ENCODE data around the gene EXOC4.
"Not testable (repeated sequence)": the region's sequence is repeated elsewhere in the genome, so short reads cannot be mapped to it uniquely, and the experiment has no call there.

Gene EXOC4

GRCh38 chr7:133275446-133276095 lies 22.7 kb downstream of the EXOC4 start:
- DNase-seq (ENCODE audit: low spot score) = no peak

DNA sequence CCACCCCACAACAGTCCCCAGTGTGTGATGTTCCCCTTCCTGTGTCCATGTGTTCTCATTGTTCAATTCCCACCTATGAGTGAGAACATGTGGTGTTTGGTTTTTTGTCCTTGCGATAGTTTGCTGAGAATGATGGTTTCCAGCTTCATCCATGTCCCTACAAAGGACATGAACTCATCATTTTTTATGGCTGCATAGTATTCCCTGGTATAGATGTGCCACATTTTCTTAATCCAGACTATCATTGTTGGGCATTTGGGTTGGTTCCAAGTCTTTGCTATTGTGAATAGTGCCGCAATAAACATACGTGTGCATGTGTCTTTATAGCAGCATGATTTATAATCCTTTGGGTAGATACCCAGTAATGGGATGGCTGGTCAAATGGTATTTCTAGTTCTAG lies 26.1 kb downstream of the EXOC4 start:
- not testable (repeated sequence) for DNase-seq (ENCODE audit: low spot score)

DNA sequence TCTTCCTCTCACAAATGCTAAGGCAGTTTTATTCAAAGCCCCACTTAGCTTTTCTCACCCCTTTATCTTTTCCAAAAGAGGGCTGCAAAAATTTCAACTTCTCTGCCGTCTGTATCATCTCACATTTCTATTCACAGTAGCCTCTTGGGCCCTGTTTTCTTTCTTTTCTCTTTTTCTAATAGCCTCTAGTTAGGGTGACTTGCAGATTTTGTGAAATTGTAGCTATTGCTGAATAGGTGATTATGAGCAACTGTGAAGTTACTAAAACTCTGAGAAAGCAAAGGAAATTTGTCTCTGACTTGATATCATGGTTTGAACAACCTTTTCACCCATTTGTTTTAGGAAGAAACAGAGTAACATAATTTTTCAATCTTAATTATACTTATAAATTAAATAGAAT lies 29.2 kb downstream of the EXOC4 start:
- no peak for DNase-seq (ENCODE audit: low spot score)

DNA sequence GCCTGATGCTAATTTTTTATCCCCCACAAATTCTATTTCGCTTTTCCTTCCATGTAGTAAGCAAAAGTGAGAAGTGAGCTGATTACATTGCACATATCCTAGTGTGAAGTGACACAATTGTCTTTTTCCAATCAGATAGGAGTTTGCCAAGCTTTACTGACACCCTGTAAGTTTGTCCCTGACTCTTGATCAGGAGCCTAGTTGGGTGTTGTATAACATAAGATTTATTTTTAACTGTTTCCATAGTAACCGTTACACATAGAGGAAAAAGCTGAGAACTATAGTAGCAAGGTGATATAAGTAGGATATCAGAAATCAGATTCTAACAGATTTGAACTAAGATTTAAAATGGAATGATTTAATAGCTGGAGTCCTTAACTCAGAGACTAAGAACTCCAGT lies 31.2 kb downstream of the EXOC4 start:
- DNase-seq (ENCODE audit: low spot score) = no peak

GRCh38 chr7:133288970-133289369 lies 36.1 kb downstream of the EXOC4 start:
- no peak for DNase-seq (ENCODE audit: low spot score)

- DNase-seq (ENCODE audit: low spot score) = no peak
These were observed 37.2 kb downstream of the EXOC4 start for GRCh38 chr7:133290041-133290440.

DNA sequence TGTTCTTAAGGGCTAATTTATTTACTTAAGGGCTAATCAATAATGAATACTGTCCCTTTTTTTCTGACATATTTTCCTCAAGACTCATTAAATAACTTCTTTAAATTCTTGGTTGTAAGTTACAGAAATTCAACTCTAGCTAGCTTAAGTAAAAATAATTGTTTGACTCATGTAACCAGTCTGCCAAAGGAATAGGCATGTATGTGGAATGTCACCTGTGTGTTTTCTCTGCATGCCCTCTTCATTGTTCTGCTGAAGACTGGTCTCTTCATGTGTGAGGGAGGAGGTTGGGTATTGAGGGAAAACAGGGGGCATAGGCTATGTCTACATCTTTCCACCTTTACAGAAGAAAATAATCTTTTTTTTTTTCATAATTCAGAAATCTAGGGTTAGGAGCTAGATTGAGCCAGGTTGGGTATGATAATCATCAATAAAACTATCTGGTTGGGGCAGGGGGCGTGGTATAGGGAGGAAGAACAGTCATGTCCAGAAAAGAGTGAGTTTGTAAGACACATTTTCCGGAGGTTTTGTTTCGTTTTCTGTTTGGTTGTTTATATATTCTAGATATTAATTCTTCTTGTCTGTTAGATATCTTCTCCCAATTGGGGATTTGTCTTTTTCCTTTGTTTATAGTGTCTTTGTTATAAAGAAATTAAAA lies 37.9 kb downstream of the EXOC4 start:
- no peak for DNase-seq (ENCODE audit: low spot score)

- DNase-seq (ENCODE audit: low spot score) = no peak
These were observed 39.8 kb downstream of the EXOC4 start for GRCh38 chr7:133292631-133293030.

- no peak for DNase-seq (ENCODE audit: low spot score)
These were observed 40.7 kb downstream of the EXOC4 start for GRCh38 chr7:133293384-133294160.

- no peak for DNase-seq (ENCODE audit: low spot score)
These were observed 41.4 kb downstream of the EXOC4 start for GRCh38 chr7:133294234-133294633.

GRCh38 chr7:133295484-133295883 lies 42.6 kb downstream of the EXOC4 start:
- DNase-seq (ENCODE audit: low spot score) = no peak

DNA sequence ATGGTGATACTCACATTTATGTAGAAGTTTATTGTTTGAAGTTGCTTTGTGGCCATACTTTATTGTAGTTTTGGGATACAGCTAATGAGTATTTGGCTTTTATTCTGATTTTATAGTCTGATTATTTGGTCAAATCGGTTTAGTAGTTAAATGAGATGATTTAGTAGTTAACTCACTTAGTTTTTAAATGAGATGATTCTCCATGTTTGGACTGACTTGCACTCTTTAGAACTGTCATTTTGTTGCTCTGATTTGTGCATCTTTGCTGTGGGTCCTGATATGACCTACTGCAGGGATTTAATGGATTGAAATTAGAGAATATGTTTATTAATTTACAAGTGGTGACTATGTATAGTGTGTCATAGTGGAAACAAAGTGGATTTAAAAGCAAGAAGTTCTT lies 44.2 kb downstream of the EXOC4 start:
- no peak for DNase-seq (ENCODE audit: low spot score)

DNA sequence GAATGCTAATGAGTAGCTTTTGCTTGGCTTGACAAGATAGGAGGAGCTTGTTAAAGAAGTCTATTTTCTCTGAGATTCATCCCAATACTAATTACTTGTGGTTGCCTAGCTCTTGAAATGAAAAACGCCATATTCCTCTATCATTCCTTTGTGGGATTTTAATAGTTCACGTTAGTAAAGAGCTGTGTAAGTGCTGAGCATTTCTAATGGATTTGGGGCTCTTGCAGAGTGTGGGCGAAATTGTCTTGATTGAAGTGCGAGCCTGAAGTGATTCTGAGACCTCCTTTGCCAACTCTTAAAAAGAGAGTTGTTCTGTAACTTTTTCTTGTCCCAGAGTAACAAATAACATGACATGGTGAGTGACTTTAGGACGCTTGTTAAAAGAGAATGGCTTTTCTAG lies 45.2 kb downstream of the EXOC4 start:
- no peak for DNase-seq (ENCODE audit: low spot score)

- no peak for DNase-seq (ENCODE audit: low spot score)
These were observed 46.8 kb downstream of the EXOC4 start for GRCh38 chr7:133299676-133300075.

- DNase-seq (ENCODE audit: low spot score) = no peak
These were observed 47.2 kb downstream of the EXOC4 start for GRCh38 chr7:133300088-133300487.

DNA sequence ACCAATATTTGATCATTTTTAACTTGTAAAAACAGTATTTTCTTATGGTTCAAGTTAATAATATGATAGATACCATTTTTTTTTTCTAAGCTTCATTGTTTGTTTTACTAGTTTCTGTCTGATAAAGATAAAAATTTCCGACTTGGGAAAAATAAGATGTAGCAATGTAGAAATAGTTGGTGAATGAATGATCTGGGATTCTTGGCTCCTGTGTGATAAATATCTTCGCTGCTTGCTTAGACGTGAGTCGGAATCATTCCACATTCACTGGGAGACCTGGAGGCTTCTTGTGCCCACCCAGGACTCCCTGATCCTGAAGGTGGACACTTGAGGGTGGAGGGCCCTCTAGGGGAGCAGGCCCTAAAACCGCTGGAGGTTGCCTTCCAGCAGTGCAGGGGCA lies 47.9 kb downstream of the EXOC4 start:
- no peak for DNase-seq (ENCODE audit: low spot score)

GRCh38 chr7:133301444-133301843 lies 48.6 kb downstream of the EXOC4 start:
- DNase-seq (ENCODE audit: low spot score) = no peak

- no peak for DNase-seq (ENCODE audit: low spot score)
These were observed 50.5 kb downstream of the EXOC4 start for GRCh38 chr7:133303372-133303771.

DNA sequence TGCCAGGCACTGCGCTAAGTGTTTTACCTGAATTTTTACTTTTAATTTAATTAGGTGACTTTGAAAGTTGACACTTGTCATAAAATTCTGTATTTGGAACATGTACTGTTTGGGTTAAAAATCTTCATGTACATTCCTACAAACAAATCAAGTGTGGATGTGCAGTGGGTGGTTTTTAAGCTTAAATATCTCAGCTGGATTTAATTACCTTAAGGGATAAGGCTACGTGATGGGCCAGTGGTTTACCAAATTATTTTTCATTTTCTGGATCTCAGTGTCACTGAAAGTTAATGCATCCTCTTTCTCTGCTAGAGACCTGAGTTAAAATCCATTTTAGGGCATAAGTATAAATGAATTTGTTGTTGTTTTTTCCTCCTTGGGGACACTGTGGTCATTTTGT lies 51.1 kb downstream of the EXOC4 start:
- DNase-seq (ENCODE audit: low spot score) = no peak

GRCh38 chr7:133309333-133309732 lies 56.5 kb downstream of the EXOC4 start:
- no peak for DNase-seq (ENCODE audit: low spot score)

DNA sequence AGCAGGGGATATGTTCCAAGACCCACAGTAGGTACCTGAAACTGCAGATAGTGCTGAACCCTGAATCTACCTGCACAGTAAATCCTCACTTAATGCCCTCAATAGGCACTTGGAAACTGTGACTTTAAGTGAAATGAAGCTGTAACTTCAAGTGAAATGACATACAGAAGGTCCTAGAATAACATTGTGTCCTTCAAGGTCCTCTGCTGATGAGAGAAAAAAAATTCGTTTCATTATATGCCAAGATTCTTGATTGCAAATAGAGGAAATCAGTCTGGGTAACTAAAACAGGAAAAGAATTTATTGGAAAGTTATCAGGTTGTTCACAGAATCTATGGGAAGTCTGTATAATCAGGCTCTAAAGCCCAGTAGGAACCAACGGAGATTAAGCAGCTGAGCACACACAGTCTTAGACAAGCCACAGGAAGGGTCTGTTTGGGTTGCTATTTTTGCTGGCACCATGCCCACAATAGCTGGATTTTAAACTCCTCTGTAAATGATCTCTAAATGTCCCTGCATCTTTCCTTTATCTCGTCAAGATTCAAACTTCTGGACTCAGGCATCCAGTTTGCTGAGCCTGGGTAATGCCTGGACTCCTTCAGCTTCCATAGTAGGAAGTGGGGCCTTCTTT lies 57.5 kb downstream of the EXOC4 start:
- DNase-seq (ENCODE audit: low spot score) = no peak

DNA sequence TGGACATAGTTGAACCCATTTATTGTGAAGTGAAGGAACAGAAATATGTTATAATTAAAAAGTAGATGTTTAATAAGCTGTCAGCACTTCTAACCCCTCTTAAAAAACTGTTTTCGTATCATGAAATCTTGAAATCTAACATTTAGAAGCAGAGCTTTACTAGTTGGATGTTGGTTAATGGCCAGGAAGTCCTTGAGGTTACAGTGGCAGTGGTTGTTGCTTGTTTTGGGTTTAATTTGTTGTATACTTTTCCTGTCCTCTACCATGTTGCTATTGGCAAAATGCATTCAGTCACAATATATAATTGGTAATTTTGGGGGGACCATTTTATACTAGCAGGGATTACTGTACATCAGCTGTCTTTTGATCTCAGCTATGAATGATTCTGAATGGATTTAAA lies 60.7 kb downstream of the EXOC4 start:
- DNase-seq (ENCODE audit: low spot score) = no peak

- DNase-seq (ENCODE audit: low spot score) = no peak
These were observed 61.2 kb downstream of the EXOC4 start for GRCh38 chr7:133314084-133314483.

Data from ecto neural progenitor cell (in vitro differentiated cells).